SK-N-SH treated with all-trans-retinoic acid at 6 μM for 48 hours (cell line): ENCODE results near the gene YTHDF2.

ENCODE experiments used
- ATAC-seq: fragments of 200-7000 bp; cut with Tn5 transposase; 3 replicates; pipeline ENCODE4 v1.9.1; 2020; ENCODE audit warnings: mild to moderate bottlenecking, moderate library complexity
- BACH2 ChIP-seq: fragments of 250-450 bp; sonication (Bioruptor Pico); IDR thresholded peaks from 2 replicates; pipeline ENCODE4 v1.9.0; 2021; ENCODE audit warnings: mild to moderate bottlenecking, borderline replicate concordance
- CREB5 ChIP-seq: fragments of 250-450 bp; sonication (Bioruptor Pico); IDR thresholded peaks from 2 replicates; pipeline ENCODE4 v1.5.1; 2020; ENCODE audit warnings: low read depth, mild to moderate bottlenecking, moderate library complexity
- CSDC2 ChIP-seq: fragments of 250-450 bp; sonication (Bioruptor Pico); IDR thresholded peaks from 2 replicates; pipeline ENCODE4 v1.5.0; 2020; ENCODE audit warnings: mild to moderate bottlenecking, moderate library complexity
- CSRNP3 ChIP-seq: fragments of 250-450 bp; sonication (Bioruptor Pico); IDR thresholded peaks from 2 replicates; pipeline ENCODE4 v1.5.1; 2021; ENCODE audit warnings: mild to moderate bottlenecking, moderate library complexity
- ESRRG ChIP-seq: fragments of 250-450 bp; sonication (Bioruptor Pico); IDR thresholded peaks from 2 replicates; pipeline ENCODE4 v1.6.1; 2021; ENCODE audit warnings: mild to moderate bottlenecking
- GLIS3 ChIP-seq: fragments of 250-450 bp; sonication (Bioruptor Pico); IDR thresholded peaks from 2 replicates; pipeline ENCODE4 v1.5.0; 2020; ENCODE audit warnings: mild to moderate bottlenecking, moderate library complexity
- ISL1 ChIP-seq: fragments of 250-450 bp; sonication (Bioruptor Pico); IDR thresholded peaks from 2 replicates; pipeline ENCODE4 v2.1.2; 2022; ENCODE audit warnings: mild to moderate bottlenecking, moderate library complexity
- OSR1 ChIP-seq: fragments of 250-450 bp; sonication (Bioruptor Pico); IDR thresholded peaks from 2 replicates; pipeline ENCODE4 v1.8.0; 2022; ENCODE audit warnings: moderate library complexity, mild to moderate bottlenecking, inconsistent platforms
- PATZ1 ChIP-seq: fragments of 250-450 bp; sonication (Bioruptor Pico); IDR thresholded peaks from 2 replicates; pipeline ENCODE4 v1.8.0; 2020; ENCODE audit warnings: mild to moderate bottlenecking, moderate library complexity, borderline replicate concordance
- POU6F1 ChIP-seq: fragments of 250-450 bp; sonication (Bioruptor Pico); IDR thresholded peaks from 2 replicates; pipeline ENCODE4 v1.8.0; 2021; ENCODE audit warnings: low read depth, mild to moderate bottlenecking, moderate library complexity, borderline replicate concordance
- PPARA ChIP-seq: fragments of 250-450 bp; sonication (Bioruptor Pico); IDR thresholded peaks from 2 replicates; pipeline ENCODE4 v1.5.0; 2020; ENCODE audit warnings: mild to moderate bottlenecking, borderline replicate concordance
- SNAI2 ChIP-seq: fragments of 250-450 bp; sonication (Bioruptor Pico); IDR thresholded peaks from 2 replicates; pipeline ENCODE4 v1.5.0; 2020; ENCODE audit warnings: mild to moderate bottlenecking, moderate library complexity
- TCF4 ChIP-seq: fragments of 250-450 bp; sonication (Bioruptor Pico); IDR thresholded peaks from 2 replicates; pipeline ENCODE4 v1.8.0; 2021; ENCODE audit warnings: mild to moderate bottlenecking, moderate library complexity, borderline replicate concordance
- TOX ChIP-seq: fragments of 250-450 bp; sonication (Bioruptor Pico); IDR thresholded peaks from 2 replicates; pipeline ENCODE4 v1.8.0; 2021; ENCODE audit warnings: mild to moderate bottlenecking, moderate library complexity, borderline replicate concordance
- TSHZ2 ChIP-seq: fragments of 250-450 bp; sonication (Bioruptor Pico); IDR thresholded peaks from 2 replicates; pipeline ENCODE4 v1.5.0; 2020; ENCODE audit warnings: mild to moderate bottlenecking, moderate library complexity
- ZC3H10 ChIP-seq: fragments of 250-450 bp; sonication (Bioruptor Pico); IDR thresholded peaks from 2 replicates; pipeline ENCODE4 v1.5.1; 2021; ENCODE audit warnings: mild to moderate bottlenecking, moderate library complexity
- ZFP30 ChIP-seq: fragments of 450-650 bp; formaldehyde crosslinking; IDR thresholded peaks from 2 replicates; pipeline ENCODE4 v1.5.0; 2022; ENCODE audit warnings: mild to moderate bottlenecking, moderate library complexity
- ZNF565 ChIP-seq: fragments of 450-650 bp; formaldehyde crosslinking; conservative IDR thresholded peaks from 2 replicates; pipeline ENCODE4 v1.5.0; 2020; ENCODE audit warnings: low read depth, mild to moderate bottlenecking, moderate library complexity
- ZNF70 ChIP-seq: fragments of 450-650 bp; formaldehyde crosslinking; IDR thresholded peaks from 2 replicates; pipeline ENCODE4 v1.5.0; 2020; ENCODE audit warnings: mild to moderate bottlenecking, moderate library complexity
- ZNF8 ChIP-seq: fragments of 450-650 bp; formaldehyde crosslinking; IDR thresholded peaks from 2 replicates; pipeline ENCODE4 v1.5.0; 2020; ENCODE audit warnings: mild to moderate bottlenecking, moderate library complexity

Gene YTHDF2

GRCh38 chr1:28813931-28814465 lies 77.3 kb downstream of the YTHDF2 start:
- ATAC-seq: no peak
- TF ChIP-seq ZNF8 (CRISPR knock-in tag): no peak
- TF ChIP-seq TOX (CRISPR knock-in tag): no peak
- no peak for TF ChIP-seq POU6F1 (CRISPR knock-in tag)
- no peak for TF ChIP-seq TSHZ2
- no peak for TF ChIP-seq ZFP30 (CRISPR knock-in tag)
- no peak for TF ChIP-seq TCF4 (CRISPR knock-in tag)
- no peak for TF ChIP-seq ZNF565 (CRISPR knock-in tag)
- no peak for TF ChIP-seq CREB5 (CRISPR knock-in tag)
- TF ChIP-seq ZC3H10 (CRISPR knock-in tag): no peak
- no peak for TF ChIP-seq ESRRG
- TF ChIP-seq SNAI2: no peak
- TF ChIP-seq GLIS3 (CRISPR knock-in tag): no peak
- TF ChIP-seq CSRNP3 (CRISPR knock-in tag): no peak
- TF ChIP-seq BACH2 (CRISPR knock-in tag): no peak

GRCh38 chr1:28815533-28816185 lies 78.9 kb downstream of the YTHDF2 start:
- ATAC-seq: no peak; the same call in 2 of the 3 replicates
- TF ChIP-seq ZNF565 (CRISPR knock-in tag) (no peak), PATZ1 (CRISPR knock-in tag) (no peak), POU6F1 (CRISPR knock-in tag) (no peak), OSR1 (CRISPR knock-in tag) (no peak), CREB5 (CRISPR knock-in tag) (no peak), SNAI2 (no peak), ZNF70 (CRISPR knock-in tag) (no peak), GLIS3 (CRISPR knock-in tag) (no peak), BACH2 (CRISPR knock-in tag) (no peak), TSHZ2 (no peak), CSRNP3 (CRISPR knock-in tag) (no peak), PPARA (no peak), ISL1 (CRISPR knock-in tag) (no peak), CSDC2 (CRISPR knock-in tag) (no peak), ESRRG (no peak), TCF4 (CRISPR knock-in tag) (no peak), ZNF8 (CRISPR knock-in tag) (no peak)
